ENCODE data around the gene MGLL.

- no peak for TF ChIP-seq CTCF (IDR thresholded peaks at IDR 0.05; ENCODE audit: low read depth, low read length, missing input control)
- TF ChIP-seq RXRA (IDR thresholded peaks at IDR 0.05) = no peak
- no peak for TF ChIP-seq REST (IDR thresholded peaks at IDR 0.05)
- no peak for TF ChIP-seq MAX (IDR thresholded peaks at IDR 0.05)
- TF ChIP-seq RAD21 (IDR thresholded peaks at IDR 0.05) = no peak
- TF ChIP-seq HNF4A (conservative IDR thresholded peaks at IDR 0.05) = no peak
- no peak for TF ChIP-seq ZBTB33 (IDR thresholded peaks at IDR 0.05)
- TF ChIP-seq TAF1 (conservative IDR thresholded peaks at IDR 0.05) = no peak
- TF ChIP-seq GABPA (IDR thresholded peaks at IDR 0.05 in 1 of 2, conservative IDR thresholded peaks at IDR 0.05 in 1 of 2) = no peak
Observed at GRCh38 chr3:127668906-127669305, 153.4 kb downstream of the MGLL start.
